Activated naive CD8-positive, alpha-beta T cell treated with anti-CD3 and anti-CD28 coated beads, Interleukin-2, amount 50 U/mL, for 24 hours (primary cell): ENCODE measurements around the gene SAMSN1.
A peak's percentile ranks its signal among the peaks of the same experiment; 100 is the strongest.
"Not testable (repeated sequence)": the region's sequence is repeated elsewhere in the genome, so short reads cannot be mapped to it uniquely, and the experiment has no call there.

ENCODE experiments used
- ATAC-seq: fragments of 150-1000 bp; cut with Tn5 transposase; one replicate; pipeline ENCODE4 v1.10.0; 2021
- DNase-seq: peaks from one replicate; pipeline ENCODE4 v3.0.0; 2021
- H3K27ac Mint-ChIP-seq: one replicate; pipeline ENCODE4 v1.8.0; 2021; ENCODE audit warnings: mild to moderate bottlenecking, mixed read lengths
- H3K27me3 Mint-ChIP-seq: one replicate; pipeline ENCODE4 v1.8.0; 2021; ENCODE audit warnings: mixed read lengths
- H3K36me3 Mint-ChIP-seq: one replicate; pipeline ENCODE4 v1.8.0; 2021; ENCODE audit warnings: low read depth, mixed read lengths
- H3K4me1 Mint-ChIP-seq: one replicate; pipeline ENCODE4 v1.8.0; 2021; ENCODE audit warnings: mixed read lengths
- H3K4me3 Mint-ChIP-seq: one replicate; pipeline ENCODE4 v1.8.0; 2021; ENCODE audit warnings: mild to moderate bottlenecking, moderate library complexity, mixed read lengths
- H3K9me3 Mint-ChIP-seq: one replicate; pipeline ENCODE4 v1.8.0; 2021; ENCODE audit warnings: mixed read lengths

Gene SAMSN1

GRCh38 chr21:14550135-14550534 lies 4.0 kb upstream of the SAMSN1 start:
- no peak for DNase-seq
- Mint-ChIP-seq H3K27me3 (no peaks in the 10 kb centered on the region), H3K27ac (peak overlapping the region; percentile 75), H3K4me3 (peak overlapping the region; percentile 23), H3K4me1 (peaks cover 60% of the 10 kb centered on the region), H3K9me3 (peaks cover 8% of the 10 kb centered on the region), H3K36me3 (peaks cover 4% of the 10 kb centered on the region)
- ATAC-seq = no peak

GRCh38 chr21:14548779-14549178 lies 2.7 kb upstream of the SAMSN1 start:
- peak overlapping the region; percentile 94 for H3K27ac Mint-ChIP-seq
- H3K4me1 Mint-ChIP-seq = peaks cover 60% of the 10 kb centered on the region
- no peak for DNase-seq
- no peak for ATAC-seq
- peaks cover 8% of the 10 kb centered on the region for H3K9me3 Mint-ChIP-seq
- peaks cover 9% of the 10 kb centered on the region for H3K36me3 Mint-ChIP-seq
- peak overlapping the region; percentile 73 for H3K4me3 Mint-ChIP-seq
- H3K27me3 Mint-ChIP-seq = no peaks in the 10 kb centered on the region

GRCh38 chr21:14547834-14548513 lies 1.9 kb upstream of the SAMSN1 start:
- Mint-ChIP-seq H3K27me3 (no peaks in the 10 kb centered on the region), H3K4me3 (peak overlapping the region; percentile 73), H3K36me3 (peaks cover 8% of the 10 kb centered on the region), H3K27ac (peak overlapping the region; percentile 94), H3K4me1 (peaks cover 64% of the 10 kb centered on the region), H3K9me3 (peaks cover 5% of the 10 kb centered on the region)
- DNase-seq = no peak
- peak; percentile 62 for ATAC-seq

DNA sequence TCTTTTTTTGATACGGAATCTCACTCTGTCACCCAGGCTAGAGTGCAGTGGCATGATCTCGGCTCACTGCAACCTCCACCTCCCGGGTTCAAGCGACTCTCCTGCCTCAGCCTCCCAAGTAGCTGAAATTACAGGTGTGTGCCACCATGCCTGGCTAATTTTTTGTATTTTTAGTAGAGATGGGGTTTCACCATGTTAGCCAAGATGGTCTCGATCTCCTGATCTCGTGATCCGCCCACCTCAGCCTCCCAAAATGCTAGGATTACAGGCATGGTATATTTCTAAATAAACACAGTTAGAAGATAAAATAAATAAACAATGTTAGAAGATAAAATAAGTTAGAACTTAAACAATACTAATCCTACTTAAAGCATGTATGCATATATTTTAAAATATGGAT lies 604 bp upstream of the SAMSN1 start:
- Mint-ChIP-seq H3K4me1 (peaks cover 72% of the 10 kb centered on the region), H3K36me3 (peaks cover 12% of the 10 kb centered on the region), H3K27ac (peak overlapping the region; percentile 86)
- DNase-seq, ATAC-seq, H3K9me3 Mint-ChIP-seq, H3K4me3 Mint-ChIP-seq, H3K27me3 Mint-ChIP-seq: not testable (repeated sequence)

DNA sequence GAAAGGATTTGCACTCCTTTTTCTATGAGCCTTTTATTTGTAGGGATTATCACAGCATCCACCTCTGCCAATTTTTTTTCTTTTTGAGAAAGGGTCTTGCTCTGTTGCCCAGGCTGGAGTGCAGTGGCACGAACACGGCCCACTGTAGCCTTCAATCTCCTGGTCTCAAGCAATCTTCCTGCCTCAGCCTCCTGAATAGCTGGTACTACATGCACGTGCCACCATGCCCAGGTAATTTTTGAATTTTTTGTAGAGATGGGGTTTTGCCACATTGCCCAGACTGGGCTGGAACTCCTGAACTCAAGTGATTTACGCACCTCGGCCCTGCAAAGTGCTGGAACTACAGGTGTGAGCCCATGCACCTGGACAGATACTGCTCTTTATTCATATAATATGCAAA lies 2.1 kb downstream of the SAMSN1 start:
- Mint-ChIP-seq H3K27me3 (no peaks in the 10 kb centered on the region), H3K27ac (peak overlapping the region; percentile 88), H3K4me1 (peaks cover 76% of the 10 kb centered on the region), H3K9me3 (peaks cover 5% of the 10 kb centered on the region), H3K4me3 (peak overlapping the region; percentile 86), H3K36me3 (peaks cover 30% of the 10 kb centered on the region)
- DNase-seq (no peak), ATAC-seq (no peak)

DNA sequence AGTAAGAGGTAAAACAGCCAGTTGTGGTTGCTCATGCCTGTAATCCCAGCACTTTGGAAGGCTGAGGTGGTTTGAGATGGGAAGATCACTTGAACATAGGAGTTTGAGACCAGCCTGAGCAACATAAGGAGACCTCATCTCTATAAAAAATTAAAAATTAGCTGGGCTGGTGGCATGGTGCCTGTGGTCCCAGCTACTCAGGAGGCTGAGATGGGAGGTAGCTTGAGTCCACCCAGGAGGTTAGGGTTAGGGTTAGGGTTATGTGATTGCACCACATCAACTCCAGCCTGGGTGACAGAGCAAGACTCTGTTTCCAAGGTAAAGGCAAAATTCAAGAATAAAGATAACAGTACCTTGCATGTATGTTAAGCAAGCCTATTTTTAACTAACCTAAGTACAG lies 3.5 kb downstream of the SAMSN1 start:
- peaks cover 76% of the 10 kb centered on the region for H3K4me1 Mint-ChIP-seq
- peaks cover 5% of the 10 kb centered on the region for H3K9me3 Mint-ChIP-seq
- H3K36me3 Mint-ChIP-seq = peaks cover 41% of the 10 kb centered on the region
- peak overlapping the region; percentile 91 for H3K27ac Mint-ChIP-seq
- DNase-seq (no peak), ATAC-seq (no peak)
- no peaks in the 10 kb centered on the region for H3K27me3 Mint-ChIP-seq
- peak overlapping the region; percentile 86 for H3K4me3 Mint-ChIP-seq

- DNase-seq = no peak
- Mint-ChIP-seq H3K27me3 (no peaks in the 10 kb centered on the region), H3K4me1 (peaks cover 76% of the 10 kb centered on the region), H3K4me3 (peak overlapping the region; percentile 86), H3K36me3 (peaks cover 47% of the 10 kb centered on the region), H3K9me3 (peaks cover 10% of the 10 kb centered on the region), H3K27ac (peak overlapping the region; percentile 95)
- ATAC-seq = peak; percentile 37
These were observed 4.1 kb downstream of the SAMSN1 start for GRCh38 chr21:14541841-14542490.

DNA sequence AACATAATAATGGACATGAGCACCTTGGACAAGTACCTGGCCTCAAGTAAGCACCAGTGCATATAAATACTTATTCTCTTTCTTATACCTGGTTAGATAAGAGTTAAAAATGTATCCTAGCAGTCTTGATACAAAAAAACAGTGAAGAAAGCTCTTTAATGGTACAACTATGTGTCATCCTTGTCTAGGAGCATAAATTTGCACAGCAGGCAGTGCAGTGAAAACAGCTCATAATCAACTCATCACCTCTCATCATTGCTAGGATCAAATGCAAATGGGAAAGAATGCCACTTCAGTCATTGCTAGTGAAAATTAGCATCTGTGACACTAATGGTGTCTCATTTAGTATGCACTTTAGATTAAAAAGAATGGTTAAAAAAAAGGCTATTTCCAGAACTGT lies 7.6 kb downstream of the SAMSN1 start:
- H3K4me3 Mint-ChIP-seq = peak overlapping the region; percentile 24
- peaks cover 94% of the 10 kb centered on the region for H3K4me1 Mint-ChIP-seq
- H3K9me3 Mint-ChIP-seq = peaks cover 28% of the 10 kb centered on the region
- ATAC-seq (peak; percentile 29), DNase-seq (no peak)
- peaks cover 69% of the 10 kb centered on the region for H3K36me3 Mint-ChIP-seq
- H3K27ac Mint-ChIP-seq = peak overlapping the region; percentile 83
- no peaks in the 10 kb centered on the region for H3K27me3 Mint-ChIP-seq

- H3K27ac Mint-ChIP-seq = peak overlapping the region; percentile 75
- peaks cover 28% of the 10 kb centered on the region for H3K9me3 Mint-ChIP-seq
- no peak for DNase-seq
- peaks cover 73% of the 10 kb centered on the region for H3K36me3 Mint-ChIP-seq
- peaks cover 97% of the 10 kb centered on the region for H3K4me1 Mint-ChIP-seq
- H3K4me3 Mint-ChIP-seq = peak overlapping the region; percentile 30
- no peak for ATAC-seq
- H3K27me3 Mint-ChIP-seq = no peaks in the 10 kb centered on the region
These were observed 9.2 kb downstream of the SAMSN1 start for GRCh38 chr21:14536929-14537328.

- H3K4me1 Mint-ChIP-seq = peaks cover 96% of the 10 kb centered on the region
- no peaks in the 10 kb centered on the region for H3K27me3 Mint-ChIP-seq
- ATAC-seq (no peak), DNase-seq (no peak)
- H3K36me3 Mint-ChIP-seq = peaks cover 64% of the 10 kb centered on the region
- H3K27ac Mint-ChIP-seq = peak overlapping the region; percentile 99
- H3K9me3 Mint-ChIP-seq = peaks cover 28% of the 10 kb centered on the region
- H3K4me3 Mint-ChIP-seq = peak overlapping the region; percentile 77
These were observed 10.4 kb downstream of the SAMSN1 start for GRCh38 chr21:14535702-14536101.

DNA sequence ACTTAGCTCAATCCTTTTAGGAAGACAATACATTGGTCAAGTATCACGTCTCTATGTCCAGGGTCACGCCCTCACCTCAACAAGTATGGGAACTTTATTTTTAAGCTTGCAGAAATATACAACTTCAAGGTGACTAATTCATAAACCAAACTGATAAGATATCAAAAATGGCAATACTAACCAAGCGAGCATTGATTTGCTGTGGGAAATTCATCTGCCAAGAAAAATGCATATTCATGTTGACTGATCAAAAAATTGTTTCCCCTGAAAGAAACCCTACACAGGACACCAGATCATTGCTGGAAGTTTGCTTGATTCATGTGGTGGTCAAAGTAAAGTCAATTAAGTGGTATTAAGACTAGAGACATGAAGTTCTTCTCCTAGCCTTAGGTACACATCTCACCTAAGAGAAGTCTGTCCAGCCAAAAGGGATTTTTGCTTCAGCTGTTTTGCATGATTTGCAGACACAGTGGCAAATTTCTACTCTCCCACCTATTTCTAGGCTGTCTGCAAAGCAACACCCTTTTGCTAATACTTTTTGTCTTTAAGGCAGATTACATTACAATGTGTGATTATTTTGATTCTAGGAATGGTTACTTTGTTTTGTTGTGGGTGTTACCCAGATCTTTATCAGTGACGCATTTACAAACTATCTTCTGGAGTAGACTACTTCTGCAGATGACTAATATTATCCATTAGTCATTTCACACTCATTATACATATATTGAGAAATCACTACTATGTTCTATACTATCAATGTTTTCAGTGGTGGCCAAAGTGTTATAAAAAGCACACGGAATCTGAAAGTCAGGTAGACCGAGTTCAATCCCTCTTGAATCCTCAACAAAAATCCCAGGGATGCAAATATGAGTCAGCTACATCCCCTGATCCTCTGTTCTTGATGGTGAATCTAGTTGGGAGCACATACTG lies 12.4 kb downstream of the SAMSN1 start:
- Mint-ChIP-seq H3K27ac (peak overlapping the region; percentile 99), H3K36me3 (peaks cover 59% of the 10 kb centered on the region), H3K4me3 (peak overlapping the region; percentile 77), H3K27me3 (no peaks in the 10 kb centered on the region), H3K9me3 (peaks cover 23% of the 10 kb centered on the region), H3K4me1 (peaks cover 94% of the 10 kb centered on the region)
- no peak for DNase-seq
- ATAC-seq = peak; percentile 86

GRCh38 chr21:14531757-14532316 lies 14.3 kb downstream of the SAMSN1 start:
- H3K4me3 Mint-ChIP-seq = peak overlapping the region; percentile 60
- peak overlapping the region; percentile 95 for H3K27ac Mint-ChIP-seq
- H3K9me3 Mint-ChIP-seq = peaks cover 17% of the 10 kb centered on the region
- H3K4me1 Mint-ChIP-seq = peaks cover 92% of the 10 kb centered on the region
- peaks cover 51% of the 10 kb centered on the region for H3K36me3 Mint-ChIP-seq
- DNase-seq = no peak
- H3K27me3 Mint-ChIP-seq = no peaks in the 10 kb centered on the region
- peak; percentile 25 for ATAC-seq

- H3K27ac Mint-ChIP-seq = peak overlapping the region; percentile 85
- H3K27me3 Mint-ChIP-seq = no peaks in the 10 kb centered on the region
- ATAC-seq (no peak), DNase-seq (no peak)
- peaks cover 42% of the 10 kb centered on the region for H3K36me3 Mint-ChIP-seq
- peaks cover 91% of the 10 kb centered on the region for H3K4me1 Mint-ChIP-seq
- H3K9me3 Mint-ChIP-seq = peaks cover 7% of the 10 kb centered on the region
- H3K4me3 Mint-ChIP-seq = peak overlapping the region; percentile 50
These were observed 15.5 kb downstream of the SAMSN1 start for GRCh38 chr21:14530592-14530991.

DNA sequence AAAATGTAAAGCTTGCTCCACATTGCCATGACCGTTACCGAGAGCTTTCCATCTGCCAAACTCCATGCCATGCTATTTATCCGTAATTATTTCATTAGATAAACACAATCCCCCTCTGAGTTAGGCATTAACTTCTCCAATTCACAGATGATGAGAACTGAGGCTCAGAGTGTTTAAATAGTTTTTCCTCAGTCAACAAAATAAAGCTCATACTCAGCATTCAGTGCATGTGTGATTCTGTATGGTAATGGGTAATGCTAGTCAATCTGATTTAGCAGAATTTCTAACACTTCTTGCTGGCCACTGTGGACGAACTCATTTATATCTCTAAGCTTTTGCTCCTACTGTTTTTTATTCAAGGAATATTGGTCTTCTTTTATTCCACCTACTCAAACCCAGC lies 17.3 kb downstream of the SAMSN1 start:
- H3K27ac Mint-ChIP-seq = peak overlapping the region; percentile 100
- H3K4me3 Mint-ChIP-seq = peak overlapping the region; percentile 79
- peaks cover 88% of the 10 kb centered on the region for H3K4me1 Mint-ChIP-seq
- ATAC-seq (no peak), DNase-seq (no peak)
- no peaks in the 10 kb centered on the region for H3K27me3 Mint-ChIP-seq
- H3K36me3 Mint-ChIP-seq = peaks cover 36% of the 10 kb centered on the region
- H3K9me3 Mint-ChIP-seq = no peaks in the 10 kb centered on the region
